Nephron progenitor cell (in vitro differentiated cells): ENCODE measurements around the gene IRAK2.
A peak's percentile ranks its signal among the peaks of the same experiment; 100 is the strongest.

Source experiments
- DNase-seq: peaks from one replicate; pipeline ENCODE4 v3.0.0; 2021
- H3K27ac Mint-ChIP-seq: 2 replicates; pipeline ENCODE4 v1.8.0; 2021; ENCODE audit warnings: mild to moderate bottlenecking, moderate library complexity, mixed read lengths
- H3K27me3 Mint-ChIP-seq: 2 replicates; pipeline ENCODE4 v1.8.0; 2021; ENCODE audit warnings: mild to moderate bottlenecking, low read depth, mixed read lengths; ENCODE audit not compliant: poor library complexity
- H3K36me3 Mint-ChIP-seq: 2 replicates; pipeline ENCODE4 v1.8.0; 2021; ENCODE audit warnings: low read depth, mixed read lengths
- H3K4me1 Mint-ChIP-seq: 2 replicates; pipeline ENCODE4 v1.8.0; 2021; ENCODE audit warnings: mixed read lengths
- H3K4me3 Mint-ChIP-seq: 2 replicates; pipeline ENCODE4 v1.8.0; 2021; ENCODE audit warnings: mild to moderate bottlenecking, moderate library complexity, mixed read lengths
- H3K9me3 Mint-ChIP-seq: 2 replicates; pipeline ENCODE4 v1.8.0; 2021; ENCODE audit warnings: mild to moderate bottlenecking, moderate library complexity, mixed read lengths
- TF ChIP-seq, protein P1 (sequence below): fragments of 200-600 bp; sonication (generic); IDR thresholded peaks from 2 replicates; pipeline ENCODE4 v1.5.0; 2021; ENCODE audit warnings: antibody characterized with exemption

The IRAK2 gene

DNA sequence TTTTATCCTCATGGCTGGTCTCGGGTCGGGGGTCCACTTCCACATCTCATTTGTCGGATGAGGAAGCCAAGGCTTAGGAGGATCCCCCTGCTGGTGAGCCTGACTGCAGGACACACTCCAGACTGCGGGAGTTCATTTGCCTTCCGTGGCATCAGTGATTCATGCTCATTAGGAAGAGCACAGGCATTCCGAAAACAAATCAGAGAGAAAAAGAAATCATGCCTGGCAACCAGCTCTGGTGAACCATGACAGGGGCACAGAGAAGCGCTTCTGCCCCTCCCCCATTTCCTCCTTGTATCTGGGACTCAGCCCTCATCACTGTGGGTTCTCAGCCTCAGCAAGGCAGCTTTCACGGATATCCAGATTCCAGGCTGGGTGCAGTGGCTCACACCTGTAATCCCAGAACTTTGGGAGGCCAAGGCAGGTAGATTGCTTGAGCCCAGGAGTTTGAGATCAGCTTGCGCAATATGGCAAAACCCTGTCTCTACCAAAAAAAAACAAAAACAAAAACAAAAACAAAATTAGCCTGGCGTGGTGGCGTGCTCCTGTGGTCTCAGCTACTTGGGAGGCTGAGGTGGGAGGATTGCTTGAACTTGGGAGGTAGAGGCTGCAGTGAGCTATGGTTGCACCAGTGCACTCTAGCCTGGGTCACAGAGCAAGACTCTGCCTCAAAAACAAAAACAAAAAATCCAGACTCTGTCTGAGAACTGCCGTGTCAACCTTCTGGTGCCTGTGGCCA, 28.4 kb downstream of the IRAK2 start:
- no peaks in the 10 kb centered on the region for H3K36me3 Mint-ChIP-seq
- H3K4me1 Mint-ChIP-seq, result peaks cover 67% of the 10 kb centered on the region
- H3K27ac Mint-ChIP-seq, result peak overlapping the region; percentile 95
- no peaks in the 10 kb centered on the region for H3K9me3 Mint-ChIP-seq
- H3K27me3 Mint-ChIP-seq, result peaks cover 3% of the 10 kb centered on the region
- DNase-seq, result peak; percentile 59
- TF ChIP-seq, protein P1, sequence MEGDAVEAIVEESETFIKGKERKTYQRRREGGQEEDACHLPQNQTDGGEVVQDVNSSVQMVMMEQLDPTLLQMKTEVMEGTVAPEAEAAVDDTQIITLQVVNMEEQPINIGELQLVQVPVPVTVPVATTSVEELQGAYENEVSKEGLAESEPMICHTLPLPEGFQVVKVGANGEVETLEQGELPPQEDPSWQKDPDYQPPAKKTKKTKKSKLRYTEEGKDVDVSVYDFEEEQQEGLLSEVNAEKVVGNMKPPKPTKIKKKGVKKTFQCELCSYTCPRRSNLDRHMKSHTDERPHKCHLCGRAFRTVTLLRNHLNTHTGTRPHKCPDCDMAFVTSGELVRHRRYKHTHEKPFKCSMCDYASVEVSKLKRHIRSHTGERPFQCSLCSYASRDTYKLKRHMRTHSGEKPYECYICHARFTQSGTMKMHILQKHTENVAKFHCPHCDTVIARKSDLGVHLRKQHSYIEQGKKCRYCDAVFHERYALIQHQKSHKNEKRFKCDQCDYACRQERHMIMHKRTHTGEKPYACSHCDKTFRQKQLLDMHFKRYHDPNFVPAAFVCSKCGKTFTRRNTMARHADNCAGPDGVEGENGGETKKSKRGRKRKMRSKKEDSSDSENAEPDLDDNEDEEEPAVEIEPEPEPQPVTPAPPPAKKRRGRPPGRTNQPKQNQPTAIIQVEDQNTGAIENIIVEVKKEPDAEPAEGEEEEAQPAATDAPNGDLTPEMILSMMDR, result peak; percentile 26
- H3K4me3 Mint-ChIP-seq, result no peak overlapping the region

DNA sequence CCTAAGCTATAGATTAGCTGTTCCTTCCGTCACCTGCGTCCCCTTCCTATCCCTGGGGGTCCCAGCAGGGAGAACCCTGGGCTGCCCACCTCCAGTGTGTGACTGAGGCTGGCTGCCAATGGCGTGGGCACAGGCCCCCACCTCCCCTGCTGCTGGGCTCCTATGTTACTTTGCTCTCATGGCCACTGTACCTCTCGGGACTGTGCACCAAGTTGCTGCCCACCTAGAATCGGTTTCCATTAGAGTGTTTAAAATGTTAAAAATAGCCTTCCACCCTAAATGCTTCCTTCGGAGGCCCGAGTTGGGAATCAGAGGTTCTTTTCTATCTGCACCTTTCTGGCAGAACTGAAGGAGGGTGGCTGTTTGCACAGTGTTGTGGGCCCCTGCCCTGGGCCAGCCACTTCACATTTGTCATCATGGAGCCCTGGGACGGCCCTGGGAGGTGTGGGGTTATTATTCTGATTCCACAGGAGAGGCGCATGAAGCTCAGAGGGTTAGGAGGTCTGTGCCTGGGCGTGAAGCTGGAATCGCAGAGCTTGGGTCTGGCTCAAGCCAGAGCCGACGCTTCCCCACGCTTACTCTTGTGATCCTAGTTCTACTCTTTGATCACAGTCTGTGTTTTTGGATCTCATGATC, 29.1 kb downstream of the IRAK2 start:
- H3K9me3 Mint-ChIP-seq, result no peaks in the 10 kb centered on the region
- H3K4me1 Mint-ChIP-seq, result peaks cover 73% of the 10 kb centered on the region
- H3K27me3 Mint-ChIP-seq, result peaks cover 3% of the 10 kb centered on the region
- DNase-seq, result no peak
- H3K36me3 Mint-ChIP-seq, result no peaks in the 10 kb centered on the region
- peak overlapping the region; percentile 95 for H3K27ac Mint-ChIP-seq
- H3K4me3 Mint-ChIP-seq, result no peak overlapping the region
- TF ChIP-seq, protein P1, result no peak

DNA sequence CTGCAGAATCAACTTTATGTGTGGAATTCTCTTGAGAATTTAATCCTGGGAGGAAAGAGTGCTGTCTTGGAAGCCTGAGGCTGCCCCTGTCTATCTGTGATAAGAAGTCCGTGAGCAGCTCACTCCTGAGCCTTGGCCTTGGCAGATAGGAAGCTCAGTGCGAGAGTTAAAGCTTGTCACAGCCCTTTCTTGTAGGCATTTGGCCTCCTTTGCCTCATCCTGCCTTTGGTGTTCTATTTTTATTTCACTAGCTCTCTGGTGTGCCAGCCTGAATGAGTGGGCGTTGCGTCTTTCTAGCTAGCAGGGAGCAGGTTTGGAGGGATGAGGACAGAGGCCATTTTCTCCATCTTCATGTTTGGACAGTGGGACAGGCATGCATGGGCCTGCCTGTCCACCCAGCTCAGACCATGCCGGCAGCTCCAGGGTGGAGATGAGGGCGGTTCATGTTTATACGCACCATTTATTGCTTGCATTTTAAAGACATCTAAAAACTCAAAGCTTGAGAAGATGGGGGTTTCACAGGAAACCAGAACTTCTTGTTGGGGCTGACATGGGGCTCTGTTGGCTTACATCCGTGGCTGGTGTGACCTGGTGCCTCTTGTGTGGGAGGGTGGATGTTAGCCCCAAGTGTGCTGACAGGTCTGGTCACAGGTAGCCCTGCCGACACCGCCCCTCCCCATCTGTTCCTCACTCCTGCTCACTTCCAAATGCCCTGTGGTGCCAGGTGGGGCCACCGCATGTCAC, 29.8 kb downstream of the IRAK2 start:
- H3K4me1 Mint-ChIP-seq, result peaks cover 73% of the 10 kb centered on the region
- H3K36me3 Mint-ChIP-seq, result no peaks in the 10 kb centered on the region
- H3K4me3 Mint-ChIP-seq, result no peak overlapping the region
- H3K27me3 Mint-ChIP-seq, result peaks cover 3% of the 10 kb centered on the region
- H3K9me3 Mint-ChIP-seq, result no peaks in the 10 kb centered on the region
- TF ChIP-seq, protein P1, result no peak
- peak overlapping the region; percentile 95 for H3K27ac Mint-ChIP-seq
- DNase-seq, result no peak

DNA sequence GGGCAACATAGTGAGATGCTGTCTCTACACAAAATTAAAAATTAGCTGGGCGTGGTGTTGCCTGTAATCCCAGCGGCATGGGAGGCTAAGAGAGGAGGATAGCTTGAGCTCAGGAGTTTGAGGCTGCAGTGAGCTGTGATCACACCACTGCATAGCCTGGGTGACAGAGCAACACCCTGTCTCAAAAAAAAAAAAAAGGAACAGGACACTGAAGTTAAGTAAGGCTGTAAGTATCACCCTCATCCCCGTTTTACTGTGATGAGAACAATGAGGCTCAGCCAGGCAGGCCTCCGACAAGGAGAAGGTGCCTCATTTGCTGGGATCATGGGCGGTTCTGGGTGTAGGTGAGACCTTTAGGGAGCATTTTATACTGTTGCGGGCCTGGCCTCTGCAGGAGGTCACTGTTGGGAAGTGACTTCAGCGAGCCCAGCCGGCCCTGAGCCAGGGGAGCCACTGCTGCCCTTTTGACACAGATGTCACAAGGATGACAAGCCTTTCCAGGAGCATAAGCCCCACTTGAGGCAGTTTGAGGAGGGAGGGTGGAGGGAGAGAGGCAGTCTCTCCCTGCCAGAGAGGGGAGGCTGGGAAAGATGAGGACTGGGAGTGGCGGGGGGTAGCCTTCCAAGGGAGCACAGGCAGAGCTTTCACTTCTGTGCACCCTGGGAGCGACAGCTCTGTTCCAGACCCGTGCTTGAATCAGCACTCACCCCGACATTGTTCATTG, 30.8 kb downstream of the IRAK2 start:
- H3K4me3 Mint-ChIP-seq, result no peak overlapping the region
- DNase-seq, result no peak
- TF ChIP-seq, protein P1, result no peak
- peak overlapping the region; percentile 71 for H3K27ac Mint-ChIP-seq
- H3K9me3 Mint-ChIP-seq, result no peaks in the 10 kb centered on the region
- peaks cover 3% of the 10 kb centered on the region for H3K27me3 Mint-ChIP-seq
- no peaks in the 10 kb centered on the region for H3K36me3 Mint-ChIP-seq
- H3K4me1 Mint-ChIP-seq, result peaks cover 71% of the 10 kb centered on the region

DNA sequence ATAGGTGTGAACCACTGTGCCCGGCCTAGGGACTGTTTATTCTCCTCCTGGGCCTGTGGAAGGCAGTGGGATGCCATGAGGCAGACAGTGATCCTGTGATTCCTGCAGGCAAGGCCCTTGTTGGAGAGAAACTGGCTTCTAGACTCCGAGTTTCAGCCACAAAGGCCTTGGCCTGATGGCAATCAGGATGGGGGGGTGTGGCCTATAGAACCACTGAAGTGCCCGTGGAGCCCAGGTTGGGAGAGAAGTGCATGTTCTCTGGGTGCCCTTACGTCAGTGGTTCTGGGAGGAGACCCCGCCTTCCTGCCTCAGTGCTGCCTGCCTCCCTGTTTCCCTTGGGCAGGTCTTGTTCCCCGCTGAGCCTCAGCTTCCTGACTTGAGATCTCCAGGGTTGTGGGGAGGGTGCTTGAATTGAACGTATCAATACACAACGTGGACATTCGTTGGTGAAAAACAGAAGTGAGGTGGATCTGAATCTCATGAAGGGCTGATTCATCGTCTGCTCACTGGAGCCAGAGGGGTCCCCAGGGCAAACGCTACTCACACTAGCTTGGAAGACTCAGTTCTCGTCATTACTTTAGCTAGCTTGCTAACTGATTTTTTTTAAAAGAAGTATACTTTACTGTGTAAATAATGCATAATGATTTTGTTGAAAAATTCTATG, 31.8 kb downstream of the IRAK2 start:
- Mint-ChIP-seq H3K4me3 (no peak overlapping the region), H3K27ac (peak overlapping the region; percentile 9), H3K27me3 (peaks cover 3% of the 10 kb centered on the region), H3K36me3 (no peaks in the 10 kb centered on the region), H3K9me3 (no peaks in the 10 kb centered on the region), H3K4me1 (peaks cover 64% of the 10 kb centered on the region)
- TF ChIP-seq, protein P1, result no peak
- no peak for DNase-seq
